HCT116 (cell line): ENCODE data around the gene FSTL4.

Source experiments
- RAD21 ChIP-seq: IDR thresholded peaks from 2 replicates; pipeline ENCODE4 v1.6.1; 2012; ENCODE audit warnings: low read depth, mild to moderate bottlenecking
- TF ChIP-seq, protein P1 (sequence below): IDR thresholded peaks from 2 replicates; pipeline ENCODE4 v1.6.1; 2012; ENCODE audit warnings: low read depth
- TF ChIP-seq, protein P2 (sequence below), 3 experiments: fragments of 200-600 bp in 1 of 3; sonication (generic) in 1 of 3; IDR thresholded peaks in 2 of 3; conservative IDR thresholded peaks in 1 of 3; 2 replicates each; pipeline ENCODE4 v1.5.1; 2012 to 2017; ENCODE audit warnings: low read depth in 2 of 3, low read length in 2 of 3, antibody characterized with exemption in 1 of 3, borderline replicate concordance in 1 of 3, control low read depth in 1 of 3, mild to moderate bottlenecking in 1 of 3, mixed read lengths in 1 of 3, mixed run types in 1 of 3, moderate library complexity in 1 of 3; ENCODE audit not compliant: insufficient read depth in 1 of 3

DNA sequence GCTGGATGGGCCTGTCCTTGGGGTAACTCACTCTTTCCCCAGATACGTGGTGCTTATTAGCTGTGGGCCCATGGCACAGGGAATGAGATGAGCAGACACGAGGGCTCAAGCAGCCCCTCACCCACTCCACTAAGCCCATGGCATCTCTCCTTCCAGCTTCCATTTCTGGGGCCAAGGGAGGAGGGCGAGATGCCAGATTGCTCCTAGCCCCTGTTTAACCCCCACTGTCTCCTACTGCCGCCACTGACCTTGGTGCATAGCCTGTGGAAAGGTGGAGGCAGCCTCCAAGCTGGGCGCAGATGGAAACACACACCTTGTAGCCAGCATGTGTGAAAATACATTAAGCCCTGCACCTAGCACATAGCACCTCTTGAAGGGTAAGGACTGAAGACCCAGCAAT, 167.6 kb downstream of the FSTL4 start:
- TF ChIP-seq, protein P1, sequence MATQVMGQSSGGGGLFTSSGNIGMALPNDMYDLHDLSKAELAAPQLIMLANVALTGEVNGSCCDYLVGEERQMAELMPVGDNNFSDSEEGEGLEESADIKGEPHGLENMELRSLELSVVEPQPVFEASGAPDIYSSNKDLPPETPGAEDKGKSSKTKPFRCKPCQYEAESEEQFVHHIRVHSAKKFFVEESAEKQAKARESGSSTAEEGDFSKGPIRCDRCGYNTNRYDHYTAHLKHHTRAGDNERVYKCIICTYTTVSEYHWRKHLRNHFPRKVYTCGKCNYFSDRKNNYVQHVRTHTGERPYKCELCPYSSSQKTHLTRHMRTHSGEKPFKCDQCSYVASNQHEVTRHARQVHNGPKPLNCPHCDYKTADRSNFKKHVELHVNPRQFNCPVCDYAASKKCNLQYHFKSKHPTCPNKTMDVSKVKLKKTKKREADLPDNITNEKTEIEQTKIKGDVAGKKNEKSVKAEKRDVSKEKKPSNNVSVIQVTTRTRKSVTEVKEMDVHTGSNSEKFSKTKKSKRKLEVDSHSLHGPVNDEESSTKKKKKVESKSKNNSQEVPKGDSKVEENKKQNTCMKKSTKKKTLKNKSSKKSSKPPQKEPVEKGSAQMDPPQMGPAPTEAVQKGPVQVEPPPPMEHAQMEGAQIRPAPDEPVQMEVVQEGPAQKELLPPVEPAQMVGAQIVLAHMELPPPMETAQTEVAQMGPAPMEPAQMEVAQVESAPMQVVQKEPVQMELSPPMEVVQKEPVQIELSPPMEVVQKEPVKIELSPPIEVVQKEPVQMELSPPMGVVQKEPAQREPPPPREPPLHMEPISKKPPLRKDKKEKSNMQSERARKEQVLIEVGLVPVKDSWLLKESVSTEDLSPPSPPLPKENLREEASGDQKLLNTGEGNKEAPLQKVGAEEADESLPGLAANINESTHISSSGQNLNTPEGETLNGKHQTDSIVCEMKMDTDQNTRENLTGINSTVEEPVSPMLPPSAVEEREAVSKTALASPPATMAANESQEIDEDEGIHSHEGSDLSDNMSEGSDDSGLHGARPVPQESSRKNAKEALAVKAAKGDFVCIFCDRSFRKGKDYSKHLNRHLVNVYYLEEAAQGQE, result no peak
- TF ChIP-seq, protein P2, sequence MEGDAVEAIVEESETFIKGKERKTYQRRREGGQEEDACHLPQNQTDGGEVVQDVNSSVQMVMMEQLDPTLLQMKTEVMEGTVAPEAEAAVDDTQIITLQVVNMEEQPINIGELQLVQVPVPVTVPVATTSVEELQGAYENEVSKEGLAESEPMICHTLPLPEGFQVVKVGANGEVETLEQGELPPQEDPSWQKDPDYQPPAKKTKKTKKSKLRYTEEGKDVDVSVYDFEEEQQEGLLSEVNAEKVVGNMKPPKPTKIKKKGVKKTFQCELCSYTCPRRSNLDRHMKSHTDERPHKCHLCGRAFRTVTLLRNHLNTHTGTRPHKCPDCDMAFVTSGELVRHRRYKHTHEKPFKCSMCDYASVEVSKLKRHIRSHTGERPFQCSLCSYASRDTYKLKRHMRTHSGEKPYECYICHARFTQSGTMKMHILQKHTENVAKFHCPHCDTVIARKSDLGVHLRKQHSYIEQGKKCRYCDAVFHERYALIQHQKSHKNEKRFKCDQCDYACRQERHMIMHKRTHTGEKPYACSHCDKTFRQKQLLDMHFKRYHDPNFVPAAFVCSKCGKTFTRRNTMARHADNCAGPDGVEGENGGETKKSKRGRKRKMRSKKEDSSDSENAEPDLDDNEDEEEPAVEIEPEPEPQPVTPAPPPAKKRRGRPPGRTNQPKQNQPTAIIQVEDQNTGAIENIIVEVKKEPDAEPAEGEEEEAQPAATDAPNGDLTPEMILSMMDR (IDR thresholded peaks at IDR 0.05 in 2 of 3, conservative IDR thresholded peaks at IDR 0.05 in 1 of 3; ENCODE audit: borderline replicate concordance in 1 of 3, insufficient read depth in 1 of 3, low read depth in 2 of 3, low read length in 2 of 3), result no peak
- no peak for TF ChIP-seq RAD21
